SU-DHL-6 (cell line): Measurements from ENCODE around the gene KMT2A.

Experiments
- EZH2phosphoT487 ChIP-seq: fragments of 200-600 bp; sonication (generic), shearing (Covaris generic); conservative IDR thresholded peaks from 2 replicates; pipeline ENCODE4 v1.6.1; 2018; ENCODE audit warnings: mild to moderate bottlenecking, antibody characterized with exemption, low read length, moderate library complexity, mixed read lengths
- TF ChIP-seq, protein P1 (sequence below): fragments of 200-600 bp; sonication (generic); IDR thresholded peaks from one replicate; pipeline ENCODE4 v1.5.1; 2017; ENCODE audit warnings: antibody characterized with exemption, mild to moderate bottlenecking, low read length, moderate library complexity; ENCODE audit not compliant: insufficient read depth, poor library complexity, severe bottlenecking

DNA sequence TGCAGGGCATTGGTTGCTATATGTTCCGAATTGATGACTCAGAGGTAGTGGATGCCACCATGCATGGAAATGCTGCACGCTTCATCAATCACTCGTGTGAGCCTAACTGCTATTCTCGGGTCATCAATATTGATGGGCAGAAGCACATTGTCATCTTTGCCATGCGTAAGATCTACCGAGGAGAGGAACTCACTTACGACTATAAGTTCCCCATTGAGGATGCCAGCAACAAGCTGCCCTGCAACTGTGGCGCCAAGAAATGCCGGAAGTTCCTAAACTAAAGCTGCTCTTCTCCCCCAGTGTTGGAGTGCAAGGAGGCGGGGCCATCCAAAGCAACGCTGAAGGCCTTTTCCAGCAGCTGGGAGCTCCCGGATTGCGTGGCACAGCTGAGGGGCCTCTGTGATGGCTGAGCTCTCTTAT lies 85.6 kb downstream of the KMT2A start:
- TF ChIP-seq, protein P1, sequence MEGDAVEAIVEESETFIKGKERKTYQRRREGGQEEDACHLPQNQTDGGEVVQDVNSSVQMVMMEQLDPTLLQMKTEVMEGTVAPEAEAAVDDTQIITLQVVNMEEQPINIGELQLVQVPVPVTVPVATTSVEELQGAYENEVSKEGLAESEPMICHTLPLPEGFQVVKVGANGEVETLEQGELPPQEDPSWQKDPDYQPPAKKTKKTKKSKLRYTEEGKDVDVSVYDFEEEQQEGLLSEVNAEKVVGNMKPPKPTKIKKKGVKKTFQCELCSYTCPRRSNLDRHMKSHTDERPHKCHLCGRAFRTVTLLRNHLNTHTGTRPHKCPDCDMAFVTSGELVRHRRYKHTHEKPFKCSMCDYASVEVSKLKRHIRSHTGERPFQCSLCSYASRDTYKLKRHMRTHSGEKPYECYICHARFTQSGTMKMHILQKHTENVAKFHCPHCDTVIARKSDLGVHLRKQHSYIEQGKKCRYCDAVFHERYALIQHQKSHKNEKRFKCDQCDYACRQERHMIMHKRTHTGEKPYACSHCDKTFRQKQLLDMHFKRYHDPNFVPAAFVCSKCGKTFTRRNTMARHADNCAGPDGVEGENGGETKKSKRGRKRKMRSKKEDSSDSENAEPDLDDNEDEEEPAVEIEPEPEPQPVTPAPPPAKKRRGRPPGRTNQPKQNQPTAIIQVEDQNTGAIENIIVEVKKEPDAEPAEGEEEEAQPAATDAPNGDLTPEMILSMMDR: no peak
- no peak for TF ChIP-seq EZH2phosphoT487
